ENCODE results near the gene DNAH5. TPM values are rescaled to one million over a fixed set of nuclear protein-coding genes. Genes with fewer than 3 reads are reported as not detected.

DNAH5 gene
- total and polyA plus RNA-seq, 2 donors (not counting 3 experiments of a cell fraction or from before 2014, with no cell fraction given): 0.23 to 1.7 TPM

- no peak for TF ChIP-seq POLR2A (IDR thresholded peaks at IDR 0.05; ENCODE audit: low read depth, low read length)
- no peak for TF ChIP-seq GATA2 (IDR thresholded peaks at IDR 0.05; ENCODE audit: insufficient read depth, insufficient read length, low read depth, low read length)
- no peak for TF ChIP-seq EZH2 (IDR thresholded peaks at IDR 0.05; ENCODE audit: borderline replicate concordance, low read depth, low read length, severe bottlenecking)
- no peak for TF ChIP-seq MYC (IDR thresholded peaks at IDR 0.05; ENCODE audit: low read depth, low read length)
- TF ChIP-seq FOS (IDR thresholded peaks at IDR 0.05; ENCODE audit: borderline replicate concordance, insufficient read depth, low read length): no peak
- TF ChIP-seq MAX (IDR thresholded peaks at IDR 0.05; ENCODE audit: insufficient read depth, insufficient read length): no peak
- no peak for TF ChIP-seq JUN (IDR thresholded peaks at IDR 0.05; ENCODE audit: borderline replicate concordance, insufficient read depth, insufficient read length, low read depth)
- no peak for TF ChIP-seq CTCF (IDR thresholded peaks at IDR 0.05; ENCODE audit: extremely low read depth in 1 of 2, insufficient read depth in 1 of 2, low read depth in 1 of 2, low read length in 2 of 2)
- no peak for TF ChIP-seq POLR2AphosphoS5 (IDR thresholded peaks at IDR 0.05; ENCODE audit: insufficient read depth, low read depth, low read length)
- POLR2A ChIA-PET: no interaction called here
- Histone ChIP-seq H3K9me3 (replicated peaks; ENCODE audit: control insufficient read depth, insufficient read depth, low read length) (no peaks in the 10 kb centered on the region), H4K20me1 (replicated peaks; ENCODE audit: control insufficient read depth, extremely low read depth, insufficient read depth, low read length) (no peaks in the 10 kb centered on the region), H2AFZ (ENCODE audit: low read depth, low read length) (no peak overlapping the region), H3K4me2 (ENCODE audit: insufficient read depth, low read length) (no peak overlapping the region), H3K79me2 (ENCODE audit: control insufficient read depth, insufficient read depth, low read length) (no peaks in the 10 kb centered on the region), H3K27me3 (ENCODE audit: control insufficient read depth in 2 of 2, insufficient read depth in 2 of 2, low read length in 2 of 2) (no peaks in the 10 kb centered on the region), H3K27ac (ENCODE audit: insufficient read depth, low read depth, low read length) (no peak overlapping the region), H3K4me1 (ENCODE audit: control insufficient read depth, extremely low read depth, insufficient read depth, low read length) (no peaks in the 10 kb centered on the region), H3K9me1 (replicated peaks; ENCODE audit: control insufficient read depth, extremely low read depth, insufficient read depth, low read length) (no peaks in the 10 kb centered on the region), H3K9ac (replicated peaks; ENCODE audit: extremely low read depth, insufficient read depth, low read length) (no peak overlapping the region), H3K36me3 (ENCODE audit: control insufficient read depth in 2 of 2, extremely low read depth in 1 of 2, insufficient read depth in 2 of 2, low read length in 2 of 2) (no peaks in the 10 kb centered on the region), H3K4me3 (replicated peaks in 1 of 3; ENCODE audit: insufficient read depth in 1 of 3, low read depth in 1 of 3, low read length in 3 of 3) (no peak overlapping the region)
- FAIRE-seq (no peak), DNase-seq (ENCODE audit: low read depth, low spot score) (no peak)
- CTCF ChIA-PET: no interaction called here
- dilution Hi-C loops (cut with MboI; ENCODE audit: extremely low pct_ligation_motif_present, low sequenced_read_pairs): no loop called here
- intact Hi-C loops (cut with micrococcal nuclease): no loop called here
- no TSS peak for BruUV-seq (replicated peaks)
Observed at GRCh38 chr5:13780081-13780480, 164.4 kb downstream of the DNAH5 start.

Data from endothelial cell of umbilical vein (primary cell).